Body of pancreas (tissue), 4 donors: ENCODE measurements around the gene AIMP1. TPM values are rescaled to one million over a fixed set of nuclear protein-coding genes. Genes with fewer than 3 reads are reported as not detected.
"Not testable (repeated sequence)": the region's sequence is repeated elsewhere in the genome, so short reads cannot be mapped to it uniquely, and the experiment has no call there.

Experiments used
- ATAC-seq: fragments of 150-250 bp; one replicate; pipeline ENCODE4 v1.9.1; 2016
- DNase-seq, 4 donors: peaks; one replicate each; pipeline ENCODE4 v3.0.0-alpha.2; 2019
- H3K27ac ChIP-seq, 4 donors: fragments of 200-600 bp; sonication (generic); 1 replicate in 3 of 4; 2 replicates in 1 of 4; pipeline versions ENCODE4 v1.5.1 to v1.6.1; 2016 to 2019; ENCODE audit warnings: mild to moderate bottlenecking in 1 of 4, mixed read lengths in 1 of 4, moderate library complexity in 1 of 4
- H3K27me3 ChIP-seq, 2 donors: fragments of 200-600 bp; sonication (generic); one replicate each; pipeline ENCODE4 v1.6.0; 2016; ENCODE audit warnings: mild to moderate bottlenecking in 1 of 2
- H3K36me3 ChIP-seq, 2 donors: fragments of 200-600 bp; sonication (generic); replicated peaks in 1 of 2; 2 replicates each; pipeline ENCODE4 v1.5.1; 2016; ENCODE audit warnings: low read depth in 2 of 2; ENCODE audit not compliant: insufficient read depth in 1 of 2
- H3K4me1 ChIP-seq: fragments of 200-600 bp; sonication (generic); one replicate; pipeline ENCODE4 v1.6.0; 2016
- H3K4me3 ChIP-seq, 2 donors: fragments of 200-600 bp; sonication (generic); 1 replicate in 1 of 2; 2 replicates in 1 of 2; pipeline ENCODE4 v1.5.1; 2016 to 2019
- H3K9me3 ChIP-seq, 3 donors: fragments of 200-600 bp; sonication (generic); 1 replicate in 2 of 3; 2 replicates in 1 of 3; pipeline ENCODE4 v1.5.1; 2016
- POLR2A ChIP-seq, 3 donors: fragments of 450-650 bp; IDR thresholded peaks; one replicate each; pipeline ENCODE4 v1.6.1; 2016; ENCODE audit warnings: antibody characterized with exemption in 3 of 3, mild to moderate bottlenecking in 2 of 3
- WGBS, 2 donors: methylation state at CpG; one replicate each; pipeline ENCODE4 v1.1.5; 2017; 5-methylcytosine and 5-hydroxymethylcytosine counted together
- intact Hi-C: fragments of 100-400 bp; cut with DNase I; formaldehyde crosslinking; loops from one replicate; pipeline ENCODE4 v1.15.1; 2023
- total RNA-seq, 2 donors: library from RNA; depleted of rRNA; stranded (reverse); fragments of >200 nt; gene quantifications; one replicate each; pipeline ENCODE4 v1.1.0, GENCODE V29; 2016
- TF ChIP-seq, protein P1 (sequence below), 7 experiments: fragments of 450-650 bp in 4 of 7; fragments of 200-600 bp in 3 of 7; sonication (generic) in 3 of 7; IDR thresholded peaks; one replicate each; pipeline ENCODE4 v1.5.1; 2016 to 2019; ENCODE audit warnings: antibody characterized with exemption in 7 of 7

Gene AIMP1
- total RNA-seq, 2 donors from 2014 or later: 13.7 to 14.5 TPM

DNA sequence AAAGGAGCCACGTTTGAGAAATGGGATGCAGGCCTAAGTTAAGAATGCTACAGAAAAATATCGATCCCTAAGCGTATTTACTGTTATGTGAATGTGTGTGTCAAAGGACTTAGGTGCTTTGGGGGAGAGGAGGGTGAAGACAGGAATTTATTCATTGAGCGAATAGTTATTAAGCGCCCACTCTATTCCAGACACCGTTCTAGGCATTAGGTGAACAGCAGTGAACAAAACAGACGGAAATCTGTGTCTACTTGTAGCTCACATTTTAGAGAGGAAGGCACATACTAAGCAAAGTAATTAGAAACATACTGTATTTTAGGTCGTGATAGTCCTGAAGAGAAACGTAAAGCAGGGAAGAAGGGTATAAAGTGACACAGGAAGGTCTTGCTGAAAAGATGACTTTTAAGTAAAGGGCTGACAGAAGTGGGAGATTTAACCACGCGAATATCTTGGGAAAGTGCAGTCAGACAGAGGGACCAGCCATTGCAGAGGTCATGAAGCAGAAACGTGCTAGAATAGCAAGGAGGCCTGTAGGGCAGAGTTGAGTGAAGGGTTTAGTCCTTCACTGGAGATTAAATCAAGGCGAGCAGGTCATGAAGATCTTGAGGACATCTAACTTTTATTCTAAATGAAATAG, 541 bp downstream of the AIMP1 start:
- Histone ChIP-seq H3K27ac (peak overlapping the region; percentile 90 to 96 (median 92)), H3K4me3 (peak overlapping the region; percentile 52 to 67), H3K4me1 (peaks cover 29% of the 10 kb centered on the region), H3K27me3 (no peaks in the 10 kb centered on the region), H3K9me3 (no peaks in the 10 kb centered on the region), H3K36me3 (no peaks in the 10 kb centered on the region)
- WGBS, 2 donors: 1 to 2% methylated on average over 13 of the region's 13 CpGs
- intact Hi-C loops: no loop called here
- DNase-seq (no peak), ATAC-seq (no peak)
- TF ChIP-seq, protein P1, sequence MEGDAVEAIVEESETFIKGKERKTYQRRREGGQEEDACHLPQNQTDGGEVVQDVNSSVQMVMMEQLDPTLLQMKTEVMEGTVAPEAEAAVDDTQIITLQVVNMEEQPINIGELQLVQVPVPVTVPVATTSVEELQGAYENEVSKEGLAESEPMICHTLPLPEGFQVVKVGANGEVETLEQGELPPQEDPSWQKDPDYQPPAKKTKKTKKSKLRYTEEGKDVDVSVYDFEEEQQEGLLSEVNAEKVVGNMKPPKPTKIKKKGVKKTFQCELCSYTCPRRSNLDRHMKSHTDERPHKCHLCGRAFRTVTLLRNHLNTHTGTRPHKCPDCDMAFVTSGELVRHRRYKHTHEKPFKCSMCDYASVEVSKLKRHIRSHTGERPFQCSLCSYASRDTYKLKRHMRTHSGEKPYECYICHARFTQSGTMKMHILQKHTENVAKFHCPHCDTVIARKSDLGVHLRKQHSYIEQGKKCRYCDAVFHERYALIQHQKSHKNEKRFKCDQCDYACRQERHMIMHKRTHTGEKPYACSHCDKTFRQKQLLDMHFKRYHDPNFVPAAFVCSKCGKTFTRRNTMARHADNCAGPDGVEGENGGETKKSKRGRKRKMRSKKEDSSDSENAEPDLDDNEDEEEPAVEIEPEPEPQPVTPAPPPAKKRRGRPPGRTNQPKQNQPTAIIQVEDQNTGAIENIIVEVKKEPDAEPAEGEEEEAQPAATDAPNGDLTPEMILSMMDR (IDR thresholded peaks at IDR 0.05): no peak
- no peak for TF ChIP-seq POLR2A (IDR thresholded peaks at IDR 0.05)

DNA sequence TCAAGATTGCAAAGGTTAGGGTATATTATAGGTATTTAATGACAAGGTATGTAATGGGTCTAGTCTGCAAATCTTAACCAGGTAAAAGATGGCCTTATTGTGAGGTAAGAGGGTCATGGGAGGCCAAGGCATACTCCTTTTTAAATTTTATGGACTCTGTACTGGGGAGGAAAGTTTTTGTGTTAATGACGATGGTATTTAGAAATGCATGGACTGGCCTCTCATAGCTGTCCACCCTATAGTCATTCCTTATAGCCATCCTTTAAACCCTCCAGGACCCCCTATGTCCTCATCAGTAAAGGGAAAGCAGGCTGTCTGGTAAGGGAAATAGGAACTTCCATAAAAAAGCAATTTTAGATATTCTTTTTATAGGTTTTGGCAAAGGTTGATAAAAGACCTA, 1.5 kb downstream of the AIMP1 start:
- Histone ChIP-seq H3K27ac (no peak overlapping the region), H3K36me3 (no peaks in the 10 kb centered on the region), H3K4me3 (no peak overlapping the region), H3K4me1 (peaks cover 29% of the 10 kb centered on the region), H3K27me3 (no peaks in the 10 kb centered on the region), H3K9me3 (no peaks in the 10 kb centered on the region)
- intact Hi-C loops: no loop called here
- no peak for DNase-seq
- WGBS, 2 donors: 82 to 88% methylated on average over 1 of the region's 1 CpG
- ATAC-seq: no peak
- TF ChIP-seq POLR2A (IDR thresholded peaks at IDR 0.05): no peak
- TF ChIP-seq, protein P1 (IDR thresholded peaks at IDR 0.05): no peak

DNA sequence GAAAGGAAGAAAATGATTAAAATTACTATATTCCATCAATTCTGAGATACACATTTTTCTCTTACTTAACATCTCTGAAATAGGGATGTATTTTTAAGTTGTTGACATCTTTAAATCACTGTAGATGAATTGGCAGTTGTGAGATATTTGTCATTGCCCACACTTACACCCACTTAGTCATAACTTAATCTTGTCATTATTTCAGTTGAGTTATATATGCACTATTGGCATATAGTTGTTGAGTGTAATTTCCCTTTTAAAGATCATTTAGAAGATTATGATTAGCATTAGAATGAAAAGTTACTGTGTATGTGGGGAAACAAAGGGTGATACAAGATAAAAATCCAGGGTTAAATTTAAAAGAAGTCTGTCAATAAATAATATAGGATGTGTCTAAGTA, 2.2 kb downstream of the AIMP1 start:
- TF ChIP-seq, protein P1 (IDR thresholded peaks at IDR 0.05): no peak
- no peak for TF ChIP-seq POLR2A (IDR thresholded peaks at IDR 0.05)
- H3K4me3 ChIP-seq: no peak overlapping the region
- H3K27ac ChIP-seq: no peak overlapping the region
- no peaks in the 10 kb centered on the region for H3K27me3 ChIP-seq
- no peak for DNase-seq
- intact Hi-C loops: no loop called here
- H3K4me1 ChIP-seq: peaks cover 29% of the 10 kb centered on the region
- ATAC-seq: no peak
- no peaks in the 10 kb centered on the region for H3K9me3 ChIP-seq
- H3K36me3 ChIP-seq: no peaks in the 10 kb centered on the region

DNA sequence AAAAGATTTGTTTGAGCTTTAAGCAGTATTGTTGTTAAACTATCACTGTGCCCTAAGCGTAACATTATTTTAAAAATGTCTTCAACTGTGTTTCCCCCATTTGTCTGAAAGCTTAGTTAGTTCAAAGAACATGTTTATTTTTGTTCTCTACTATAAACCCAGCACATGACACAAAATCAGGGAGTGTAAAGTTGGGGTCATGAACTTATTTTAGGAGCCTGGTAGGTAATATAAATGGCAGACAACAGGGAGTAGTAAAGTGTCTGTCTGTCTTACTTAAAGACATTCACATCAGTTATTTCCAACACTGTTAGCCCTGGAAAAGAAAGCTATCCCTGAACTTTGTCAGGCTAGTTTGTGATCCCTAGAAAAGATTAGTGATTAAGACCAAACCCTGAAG, 3.9 kb downstream of the AIMP1 start:
- H3K27me3 ChIP-seq: no peaks in the 10 kb centered on the region
- H3K4me1 ChIP-seq: peaks cover 26% of the 10 kb centered on the region
- H3K27ac ChIP-seq: no peak overlapping the region
- ATAC-seq: no peak
- TF ChIP-seq POLR2A (IDR thresholded peaks at IDR 0.05): no peak
- TF ChIP-seq, protein P1 (IDR thresholded peaks at IDR 0.05): no peak
- no peaks in the 10 kb centered on the region for H3K9me3 ChIP-seq
- WGBS, 2 donors: 97 to 100% methylated on average over 1 of the region's 1 CpG
- H3K4me3 ChIP-seq: no peak overlapping the region
- intact Hi-C loops: no loop called here
- H3K36me3 ChIP-seq: no peaks in the 10 kb centered on the region
- DNase-seq: no peak

DNA sequence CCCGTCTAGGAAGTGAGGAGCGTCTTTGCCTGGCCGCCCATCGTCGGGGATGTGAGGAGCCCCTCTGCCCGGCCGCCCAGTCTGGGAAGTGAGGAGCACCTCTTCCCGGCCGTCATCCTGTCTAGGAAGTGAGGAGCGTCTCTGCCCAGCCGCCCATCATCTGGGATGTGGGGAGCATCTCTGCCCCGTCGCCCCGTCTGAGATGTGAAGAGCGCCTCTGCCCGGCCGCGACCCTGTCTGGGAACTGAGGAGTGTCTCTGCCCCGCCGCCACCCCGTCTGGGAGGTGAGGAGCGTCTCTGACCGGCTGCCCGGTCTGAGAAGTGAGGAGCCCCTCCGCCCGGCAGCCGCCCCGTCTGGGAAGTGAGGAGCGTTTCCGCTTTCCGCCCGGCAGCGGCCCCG, 4.8 kb downstream of the AIMP1 start:
- intact Hi-C loops, H3K27ac ChIP-seq, DNase-seq, ATAC-seq, H3K36me3 ChIP-seq, H3K9me3 ChIP-seq, H3K27me3 ChIP-seq, H3K4me3 ChIP-seq: not testable (repeated sequence)
- H3K4me1 ChIP-seq: peaks cover 26% of the 10 kb centered on the region
- 98% methylated on average over 7 to 29 of the region's 34 CpGs for WGBS, 2 donors

DNA sequence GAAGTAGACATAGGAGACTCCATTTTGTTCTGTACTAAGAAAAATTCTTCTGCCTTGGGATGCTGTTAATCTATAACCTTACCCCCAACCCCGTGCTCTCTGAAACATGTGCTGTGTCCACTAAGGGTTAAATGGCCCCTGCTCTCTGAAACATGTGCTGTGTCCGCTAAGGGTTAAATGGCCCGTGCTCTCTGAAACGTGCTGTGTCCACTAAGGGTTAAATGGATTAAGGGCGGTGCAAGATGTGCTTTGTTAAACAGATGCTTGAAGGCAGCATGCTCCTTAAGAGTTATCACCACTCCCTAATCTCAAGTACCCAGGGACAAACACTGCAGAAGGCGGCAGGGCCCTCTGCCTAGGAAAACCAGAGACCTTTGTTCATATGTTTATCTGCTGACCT, 5.5 kb downstream of the AIMP1 start:
- peaks cover 26% of the 10 kb centered on the region for H3K4me1 ChIP-seq
- intact Hi-C loops, H3K9me3 ChIP-seq, DNase-seq, H3K27ac ChIP-seq, H3K4me3 ChIP-seq, ATAC-seq, H3K36me3 ChIP-seq, H3K27me3 ChIP-seq: not testable (repeated sequence)
- 48 to 52% methylated on average over 6 of the region's 6 CpGs for WGBS, 2 donors
